NT2/D1 (cell line): ENCODE measurements around the gene COPS6.

Experiments used
- SUZ12 ChIP-seq: IDR thresholded peaks from 2 replicates; pipeline ENCODE4 v1.6.1; 2011; ENCODE audit not compliant: insufficient read length, insufficient read depth; ENCODE audit errors: extremely low read depth
- YY1 ChIP-seq: IDR thresholded peaks from 2 replicates; pipeline ENCODE4 v1.6.1; 2011; ENCODE audit not compliant: insufficient read length, insufficient read depth
- ZNF274 ChIP-seq: IDR thresholded peaks from 2 replicates; pipeline ENCODE4 v1.6.1; 2011; ENCODE audit warnings: mild to moderate bottlenecking, low read depth, low read length

DNA sequence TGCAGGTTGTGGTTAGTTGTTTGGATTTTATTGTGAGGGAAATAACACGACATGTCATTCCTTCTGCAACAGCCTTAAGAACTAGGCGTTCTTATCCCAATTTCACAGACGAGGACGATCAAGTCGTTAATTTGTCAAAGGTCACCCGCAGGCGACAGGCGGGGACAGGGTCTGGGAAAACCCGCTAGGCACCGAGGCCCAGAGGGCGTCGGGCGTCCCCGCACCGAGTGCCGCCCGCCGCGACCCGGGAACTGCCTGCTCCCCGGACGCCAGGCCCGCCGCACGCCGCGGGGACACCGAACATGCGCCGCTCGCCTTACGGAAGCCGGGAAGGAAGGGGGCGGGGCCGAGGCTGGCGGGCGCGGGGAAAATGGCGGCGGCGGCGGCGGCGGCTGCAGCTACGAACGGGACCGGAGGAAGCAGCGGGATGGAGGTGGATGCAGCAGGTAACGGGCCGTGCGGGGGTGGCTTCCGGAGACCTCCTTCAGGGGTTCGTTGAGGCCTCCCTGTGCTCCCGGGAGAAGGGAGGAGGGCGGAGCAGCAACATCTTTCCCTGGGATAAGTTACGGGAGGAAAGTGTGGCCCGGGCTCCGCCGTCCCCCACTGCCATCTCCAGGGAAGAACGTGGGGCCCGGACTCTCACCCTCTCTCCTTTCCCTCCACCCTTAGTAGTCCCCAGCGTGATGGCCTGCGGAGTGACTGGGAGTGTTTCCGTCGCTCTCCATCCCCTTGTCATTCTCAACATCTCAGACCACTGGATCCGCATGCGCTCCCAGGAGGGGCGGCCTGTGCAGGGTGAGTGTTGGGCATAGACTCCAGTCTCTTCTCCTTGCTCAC lies at the start of gene COPS6:
- no peak for TF ChIP-seq ZNF274
- TF ChIP-seq YY1: peak; percentile 51
- no peak for TF ChIP-seq SUZ12
